Femur (tissue), 1 donor: ENCODE results near the gene LRP5.
"Not testable (repeated sequence)": the region's sequence is repeated elsewhere in the genome, so short reads cannot be mapped to it uniquely, and the experiment has no call there.

Source experiments
- DNase-seq: peaks from one replicate; pipeline ENCODE4 v3.0.0-alpha.2; 2017

The LRP5 gene

DNA sequence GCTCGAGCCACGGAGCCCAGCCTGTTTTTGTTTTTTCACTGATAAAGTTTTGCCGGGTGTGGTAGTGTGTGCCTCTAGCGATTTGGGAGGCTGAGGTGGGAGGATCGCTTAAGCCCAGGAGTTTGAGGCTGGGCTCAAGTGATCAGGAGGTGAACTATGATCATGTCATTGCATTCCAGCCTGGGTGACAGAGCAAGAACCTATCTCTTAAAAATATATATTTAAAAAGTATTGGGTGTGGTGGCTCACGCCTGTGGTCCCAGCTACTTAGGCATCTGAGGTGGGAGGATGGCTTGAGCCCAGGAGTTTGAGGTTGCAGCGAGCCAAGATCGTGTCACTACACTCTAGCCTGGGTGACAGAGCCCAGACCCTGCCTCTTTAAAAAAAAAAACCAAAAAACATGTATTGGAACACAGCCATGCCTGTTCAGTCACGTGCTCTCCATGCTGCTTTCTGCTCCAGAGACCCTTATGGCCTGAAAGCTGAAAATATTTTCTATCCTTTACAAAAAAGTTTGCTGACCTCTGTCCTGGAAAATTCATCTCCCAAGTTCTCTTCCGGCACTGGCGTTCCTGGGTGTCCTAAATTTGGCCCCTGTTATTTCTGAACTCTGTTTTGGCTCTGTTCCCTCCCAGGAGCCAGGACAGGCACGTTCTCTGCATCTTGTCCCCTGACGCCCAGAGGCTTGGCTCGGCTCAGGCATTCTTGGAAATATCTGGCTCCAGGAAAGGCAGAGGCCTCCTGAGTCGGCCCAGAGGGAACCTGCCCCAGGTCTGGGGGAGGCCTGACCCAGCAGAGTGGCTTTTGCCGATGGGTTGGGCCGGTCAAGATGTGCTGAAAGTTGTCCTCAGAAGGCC, 86.8 kb downstream of the LRP5 start:
- DNase-seq: peak; percentile 74

DNA sequence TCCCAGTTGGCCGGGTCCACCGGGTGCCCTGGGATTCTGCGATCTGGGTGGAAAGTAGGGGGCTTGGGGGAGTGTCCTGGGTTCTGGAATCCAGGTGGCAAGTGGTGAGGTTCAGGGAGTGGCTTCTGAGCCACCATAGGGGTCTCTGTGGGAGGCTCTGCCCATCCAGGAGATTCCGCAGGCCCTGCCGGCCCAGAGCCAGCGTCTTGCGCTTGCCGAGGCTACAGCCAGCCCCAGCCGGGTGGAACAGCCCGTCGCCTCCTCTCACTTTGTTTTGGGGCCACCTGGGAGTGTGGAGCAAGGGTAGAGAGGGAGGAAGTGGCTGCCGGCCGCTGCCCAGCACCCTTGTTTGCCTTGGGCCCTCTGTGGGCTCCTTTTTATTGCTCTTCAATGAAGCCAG, 87.5 kb downstream of the LRP5 start:
- peak; percentile 27 for DNase-seq

DNA sequence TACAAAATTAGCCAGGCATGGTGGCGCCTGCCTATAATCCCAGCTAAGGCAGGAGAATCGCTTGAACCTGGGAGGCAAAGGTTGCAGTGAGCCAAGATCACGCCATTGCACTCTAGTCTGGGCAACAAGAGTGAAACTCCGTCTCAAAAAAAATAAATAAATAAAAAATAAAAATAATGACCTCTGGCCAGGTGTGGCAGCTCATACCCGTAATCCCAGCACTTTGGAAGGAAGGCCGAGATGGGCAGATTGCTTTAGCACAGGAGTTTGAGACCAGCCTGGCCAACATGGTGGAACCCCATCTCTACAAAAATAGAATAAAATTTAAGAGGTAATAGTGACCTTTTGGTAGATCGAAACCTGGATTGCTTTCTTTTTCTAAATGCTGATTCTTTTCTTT, 88.2 kb downstream of the LRP5 start:
- DNase-seq: not testable (repeated sequence)

DNA sequence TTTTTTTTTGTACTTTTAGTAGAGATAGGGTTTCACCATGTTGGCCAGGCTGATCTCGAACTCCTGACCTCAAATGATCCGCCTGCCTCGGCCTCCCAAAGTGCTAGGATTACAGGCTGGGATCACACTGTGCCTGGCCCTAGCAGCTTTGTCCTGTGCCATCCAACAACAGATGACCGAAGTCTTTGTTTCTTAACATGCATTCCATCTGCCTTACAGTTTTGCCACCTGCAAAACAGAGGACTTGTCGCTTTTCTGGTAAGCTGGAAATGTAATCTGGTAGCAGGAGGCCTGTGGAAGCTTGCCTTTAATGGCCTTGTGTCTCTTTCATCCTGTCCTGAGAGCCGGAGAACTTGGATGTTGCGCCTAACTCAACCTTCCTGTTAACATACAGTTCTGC, 89.5 kb downstream of the LRP5 start:
- no peak for DNase-seq

DNA sequence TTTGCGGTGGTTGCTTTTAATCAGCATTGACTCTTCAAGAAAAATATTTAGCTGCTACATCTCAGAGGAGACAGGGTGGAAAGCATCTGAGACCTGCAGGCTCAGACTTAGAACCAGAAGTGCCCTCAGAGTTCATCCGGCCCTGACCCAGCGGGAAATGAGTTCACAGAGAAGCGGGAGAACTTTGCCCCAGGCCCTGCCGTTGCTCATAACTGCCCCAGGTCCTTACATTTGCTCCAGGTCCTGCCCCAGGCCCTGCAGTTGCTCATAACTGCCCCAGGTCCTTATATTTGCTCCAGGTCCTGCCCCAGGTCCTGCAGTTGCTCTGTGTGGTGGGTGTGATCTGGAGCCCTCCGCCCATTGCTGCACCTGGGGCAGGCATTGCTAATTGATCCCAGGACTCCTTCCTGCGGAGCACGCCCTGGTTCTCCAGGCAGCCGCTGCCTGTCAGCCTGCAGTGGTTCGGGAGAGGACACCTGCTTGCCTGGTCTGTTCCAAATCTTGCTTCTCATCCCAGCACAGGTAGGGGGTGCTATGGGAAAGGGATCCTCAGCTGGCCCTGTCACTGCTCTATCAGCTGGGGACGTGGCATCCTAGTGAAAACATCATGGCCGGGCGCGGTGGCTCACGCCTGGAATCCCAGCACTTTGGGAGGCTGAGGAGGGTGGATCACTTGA, 90.1 kb downstream of the LRP5 start:
- peak; percentile 17 for DNase-seq

DNA sequence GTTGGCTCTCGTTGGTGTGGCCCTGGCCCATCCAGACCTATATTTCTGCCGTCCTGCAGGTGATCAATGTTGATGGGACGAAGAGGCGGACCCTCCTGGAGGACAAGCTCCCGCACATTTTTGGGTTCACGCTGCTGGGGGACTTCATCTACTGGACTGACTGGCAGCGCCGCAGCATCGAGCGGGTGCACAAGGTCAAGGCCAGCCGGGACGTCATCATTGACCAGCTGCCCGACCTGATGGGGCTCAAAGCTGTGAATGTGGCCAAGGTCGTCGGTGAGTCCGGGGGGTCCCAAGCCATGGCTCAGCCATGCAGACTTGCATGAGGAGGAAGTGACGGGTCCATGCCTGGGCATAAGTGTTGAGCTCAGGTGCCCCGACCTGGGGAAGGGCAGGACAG, 91.0 kb downstream of the LRP5 start:
- DNase-seq: no peak

DNA sequence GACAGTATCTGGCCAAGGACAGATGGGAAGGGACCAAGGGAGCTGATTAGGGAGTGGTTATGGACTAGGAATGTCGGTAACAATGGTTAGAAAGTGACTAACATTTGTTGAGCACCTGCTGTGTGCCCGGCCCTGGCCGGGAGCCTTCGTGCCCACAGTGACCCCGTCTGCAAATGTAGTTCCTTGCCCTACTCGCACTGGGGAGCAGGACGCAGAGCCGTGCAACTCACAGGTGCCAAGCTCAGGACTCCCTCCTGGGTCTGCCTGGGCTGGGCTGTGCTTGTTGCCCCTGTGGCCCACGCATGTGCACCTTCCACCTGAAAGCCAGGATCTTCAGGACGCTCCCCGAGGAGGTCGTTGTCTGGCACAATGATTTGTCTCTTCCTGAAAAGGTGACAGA, 91.4 kb downstream of the LRP5 start:
- DNase-seq: no peak

DNA sequence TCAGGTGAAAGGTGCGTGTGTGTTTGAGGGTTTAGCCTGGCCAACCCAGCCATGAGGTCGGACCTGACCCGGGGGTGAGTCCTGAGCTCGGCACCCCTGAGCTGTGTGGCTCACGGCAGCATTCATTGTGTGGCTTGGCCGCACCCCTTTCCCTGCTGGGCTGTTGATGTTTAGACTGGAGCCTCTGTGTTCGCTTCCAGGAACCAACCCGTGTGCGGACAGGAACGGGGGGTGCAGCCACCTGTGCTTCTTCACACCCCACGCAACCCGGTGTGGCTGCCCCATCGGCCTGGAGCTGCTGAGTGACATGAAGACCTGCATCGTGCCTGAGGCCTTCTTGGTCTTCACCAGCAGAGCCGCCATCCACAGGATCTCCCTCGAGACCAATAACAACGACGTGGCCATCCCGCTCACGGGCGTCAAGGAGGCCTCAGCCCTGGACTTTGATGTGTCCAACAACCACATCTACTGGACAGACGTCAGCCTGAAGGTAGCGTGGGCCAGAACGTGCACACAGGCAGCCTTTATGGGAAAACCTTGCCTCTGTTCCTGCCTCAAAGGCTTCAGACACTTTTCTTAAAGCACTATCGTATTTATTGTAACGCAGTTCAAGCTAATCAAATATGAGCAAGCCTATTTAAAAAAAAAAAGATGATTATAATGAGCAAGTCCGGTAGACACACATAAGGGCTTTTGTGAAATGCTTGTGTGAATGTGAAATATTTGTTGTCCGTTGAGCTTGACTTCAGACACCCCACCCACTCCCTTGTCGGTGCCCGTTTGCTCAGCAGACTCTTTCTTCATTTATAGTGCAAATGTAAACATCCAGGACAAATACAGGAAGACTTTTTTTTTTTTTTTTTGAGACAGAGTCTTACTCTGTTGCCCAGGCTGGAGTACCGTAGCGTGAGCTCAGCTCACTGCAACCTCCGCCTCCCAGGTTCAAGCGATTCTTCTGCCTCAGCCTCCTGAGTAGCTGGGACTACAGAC, 94.2 kb downstream of the LRP5 start:
- DNase-seq: no peak

DNA sequence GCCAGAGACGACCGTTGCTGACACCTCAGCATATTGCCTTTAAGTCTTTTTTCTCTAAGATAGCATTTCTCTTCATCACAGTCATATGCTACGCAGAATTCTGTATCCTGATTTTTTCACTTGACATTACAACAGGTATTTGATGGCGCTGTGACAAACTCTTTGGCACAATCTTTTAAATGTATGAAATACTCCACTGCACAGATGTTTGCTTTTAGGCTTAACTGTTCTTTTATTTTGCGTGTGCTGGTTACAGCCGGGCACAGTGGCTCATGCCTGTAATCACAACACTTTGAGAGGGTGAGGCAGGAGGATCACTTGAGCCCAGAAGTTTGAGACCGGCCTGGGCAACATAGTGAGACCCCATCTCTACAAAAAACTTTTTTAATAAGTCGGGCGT, 96.1 kb downstream of the LRP5 start:
- DNase-seq: no peak

DNA sequence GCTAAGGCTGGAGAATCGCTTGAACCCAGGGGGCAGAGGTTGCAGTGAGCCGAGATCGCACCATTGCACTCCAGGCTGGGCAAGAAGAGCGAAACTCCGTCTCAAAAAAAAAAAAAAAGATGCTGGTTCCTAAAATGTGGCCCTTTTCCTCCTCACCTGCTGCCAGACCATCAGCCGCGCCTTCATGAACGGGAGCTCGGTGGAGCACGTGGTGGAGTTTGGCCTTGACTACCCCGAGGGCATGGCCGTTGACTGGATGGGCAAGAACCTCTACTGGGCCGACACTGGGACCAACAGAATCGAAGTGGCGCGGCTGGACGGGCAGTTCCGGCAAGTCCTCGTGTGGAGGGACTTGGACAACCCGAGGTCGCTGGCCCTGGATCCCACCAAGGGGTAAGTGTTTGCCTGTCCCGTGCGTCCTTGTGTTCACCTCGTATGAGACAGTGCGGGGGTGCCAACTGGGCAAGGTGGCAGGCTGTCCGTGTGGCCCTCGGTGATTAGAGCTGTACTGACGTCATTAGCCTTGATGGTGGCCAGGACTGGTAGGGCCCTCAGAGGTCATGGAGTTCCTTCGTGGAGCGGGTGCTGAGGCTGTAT, 97.5 kb downstream of the LRP5 start:
- DNase-seq: no peak

DNA sequence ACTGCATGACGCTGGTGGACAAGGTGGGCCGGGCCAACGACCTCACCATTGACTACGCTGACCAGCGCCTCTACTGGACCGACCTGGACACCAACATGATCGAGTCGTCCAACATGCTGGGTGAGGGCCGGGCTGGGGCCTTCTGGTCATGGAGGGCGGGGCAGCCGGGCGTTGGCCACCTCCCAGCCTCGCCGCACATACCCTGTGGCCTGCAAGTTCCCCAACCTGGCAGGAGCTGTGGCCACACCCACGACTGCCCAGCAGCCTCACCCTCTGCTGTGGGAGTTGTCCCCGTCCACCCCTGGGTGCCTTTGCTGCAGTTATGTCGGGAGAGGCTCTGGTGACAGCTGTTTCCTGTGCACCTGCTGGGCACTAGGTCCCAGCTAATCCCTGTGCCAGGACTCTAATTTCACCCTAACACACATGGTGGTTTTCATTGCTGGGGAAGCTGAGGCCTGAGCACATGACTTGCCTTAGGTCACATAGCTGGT, 99.2 kb downstream of the LRP5 start:
- DNase-seq: peak; percentile 65

DNA sequence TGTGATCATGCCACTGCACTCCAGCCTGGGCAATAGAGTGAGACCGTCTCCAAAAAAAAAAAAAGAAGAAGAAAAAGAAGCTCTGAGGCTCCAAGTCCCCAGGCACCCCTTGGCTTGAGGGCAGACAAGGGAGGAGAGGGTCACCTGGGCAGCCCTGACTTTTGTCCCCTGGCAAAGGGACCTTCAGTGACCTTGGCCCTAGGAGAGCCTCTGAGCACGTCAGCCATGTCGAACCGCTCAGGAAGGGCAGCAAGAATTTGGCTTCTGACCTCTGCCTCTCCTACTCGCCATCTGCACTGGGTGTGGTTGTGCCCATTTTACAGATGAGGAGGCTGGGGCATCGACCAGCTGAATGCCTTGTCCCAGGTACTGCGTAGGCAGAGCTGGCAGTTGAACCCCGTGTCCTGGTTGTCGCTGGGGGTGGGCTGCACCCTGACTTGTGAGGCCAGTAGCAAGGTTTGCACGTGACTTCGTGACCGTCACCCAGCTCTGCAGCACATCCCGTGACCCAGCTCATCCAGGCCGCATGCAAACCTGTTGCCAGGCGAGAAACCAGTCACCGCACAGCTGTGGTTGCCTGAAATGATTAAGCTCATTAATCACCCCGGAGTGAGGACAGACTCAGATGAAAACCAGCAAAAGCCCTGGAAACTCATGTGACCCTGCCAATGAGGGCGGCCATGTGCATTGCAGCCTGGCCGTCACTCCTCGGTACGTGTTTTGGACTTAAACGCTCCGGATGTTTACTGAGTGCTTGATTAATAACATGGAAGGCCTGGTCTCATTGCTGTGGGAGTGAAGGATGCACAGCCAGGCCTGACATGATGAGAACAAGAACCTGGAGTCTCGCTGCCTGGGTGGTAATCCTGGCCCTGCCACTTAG, 100.4 kb downstream of the LRP5 start:
- peak; percentile 53 for DNase-seq

DNA sequence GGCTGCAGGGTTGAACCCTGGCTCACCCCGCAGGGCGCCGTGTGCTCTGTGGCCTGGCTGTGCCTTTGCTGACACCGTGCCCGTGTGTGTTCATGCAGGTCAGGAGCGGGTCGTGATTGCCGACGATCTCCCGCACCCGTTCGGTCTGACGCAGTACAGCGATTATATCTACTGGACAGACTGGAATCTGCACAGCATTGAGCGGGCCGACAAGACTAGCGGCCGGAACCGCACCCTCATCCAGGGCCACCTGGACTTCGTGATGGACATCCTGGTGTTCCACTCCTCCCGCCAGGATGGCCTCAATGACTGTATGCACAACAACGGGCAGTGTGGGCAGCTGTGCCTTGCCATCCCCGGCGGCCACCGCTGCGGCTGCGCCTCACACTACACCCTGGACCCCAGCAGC, 101.2 kb downstream of the LRP5 start:
- no peak for DNase-seq

DNA sequence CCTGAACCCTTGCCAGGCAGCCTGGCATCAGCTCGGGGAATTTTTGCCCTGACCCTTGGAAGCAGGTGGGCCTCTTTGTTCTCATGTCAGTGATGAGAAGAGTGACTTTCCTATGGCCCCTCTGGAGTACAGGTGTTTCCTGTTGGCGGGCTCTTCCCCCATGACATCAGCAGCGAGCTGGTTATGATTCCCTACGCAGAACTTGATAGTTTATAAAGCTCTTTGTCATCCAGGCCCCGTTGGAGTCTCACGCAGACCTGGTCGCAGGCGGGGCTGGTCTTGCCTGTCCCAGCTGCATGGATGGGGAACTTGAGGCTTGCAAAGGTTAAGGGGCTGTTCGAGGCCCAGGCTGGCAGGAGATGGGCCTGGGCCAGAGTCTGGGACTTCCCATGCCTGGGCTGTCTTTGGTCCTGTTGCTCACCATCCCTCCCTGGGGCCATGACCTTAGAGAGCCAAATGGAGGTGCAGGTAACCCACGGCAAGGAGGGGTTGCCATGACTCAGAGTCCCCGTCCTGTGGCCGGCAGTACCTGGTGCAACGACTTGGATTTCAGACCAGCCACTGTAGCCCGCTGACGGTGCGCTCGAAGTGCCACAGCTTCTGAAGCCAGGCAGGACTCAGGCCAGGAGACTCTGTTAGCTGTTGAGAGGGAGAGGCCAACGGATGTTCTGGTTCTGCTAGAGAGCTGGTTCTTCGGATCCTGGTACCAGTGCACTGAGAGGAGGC, 102.3 kb downstream of the LRP5 start:
- no peak for DNase-seq

DNA sequence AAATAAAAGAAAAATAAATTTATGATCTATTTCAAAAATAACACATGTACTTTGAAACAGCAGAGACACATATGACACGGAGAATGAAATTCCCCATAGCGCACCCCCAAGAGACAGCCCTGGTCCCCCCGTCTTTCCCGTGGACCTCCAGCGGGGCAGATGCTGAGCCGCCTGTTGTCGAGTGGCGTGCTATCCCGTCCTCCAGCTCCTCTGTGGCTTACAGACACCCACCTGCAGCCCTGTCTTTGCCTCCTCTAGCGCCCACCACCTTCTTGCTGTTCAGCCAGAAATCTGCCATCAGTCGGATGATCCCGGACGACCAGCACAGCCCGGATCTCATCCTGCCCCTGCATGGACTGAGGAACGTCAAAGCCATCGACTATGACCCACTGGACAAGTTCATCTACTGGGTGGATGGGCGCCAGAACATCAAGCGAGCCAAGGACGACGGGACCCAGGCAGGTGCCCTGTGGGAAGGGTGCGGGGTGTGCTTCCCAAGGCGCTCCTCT, 103.7 kb downstream of the LRP5 start:
- no peak for DNase-seq

DNA sequence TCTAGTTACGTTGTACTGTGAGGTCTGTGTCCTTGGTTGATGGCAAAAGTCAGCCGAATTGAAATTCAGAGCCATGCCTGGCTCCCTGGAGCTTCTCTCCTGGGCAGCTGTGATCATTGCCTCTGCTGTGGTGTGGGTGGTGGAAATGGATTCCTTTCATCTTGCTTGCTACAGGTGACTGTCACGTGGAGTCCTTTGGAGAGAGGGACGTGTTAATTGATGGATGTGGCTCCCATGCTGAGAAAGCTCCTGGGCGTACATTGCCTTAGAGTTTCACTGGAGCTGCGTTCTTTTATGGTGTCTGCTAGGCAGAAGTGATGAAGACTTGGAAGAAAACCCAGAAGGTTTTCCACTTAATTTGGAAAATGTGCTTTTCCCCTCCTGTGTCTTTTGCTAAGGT, 106.3 kb downstream of the LRP5 start:
- no peak for DNase-seq

DNA sequence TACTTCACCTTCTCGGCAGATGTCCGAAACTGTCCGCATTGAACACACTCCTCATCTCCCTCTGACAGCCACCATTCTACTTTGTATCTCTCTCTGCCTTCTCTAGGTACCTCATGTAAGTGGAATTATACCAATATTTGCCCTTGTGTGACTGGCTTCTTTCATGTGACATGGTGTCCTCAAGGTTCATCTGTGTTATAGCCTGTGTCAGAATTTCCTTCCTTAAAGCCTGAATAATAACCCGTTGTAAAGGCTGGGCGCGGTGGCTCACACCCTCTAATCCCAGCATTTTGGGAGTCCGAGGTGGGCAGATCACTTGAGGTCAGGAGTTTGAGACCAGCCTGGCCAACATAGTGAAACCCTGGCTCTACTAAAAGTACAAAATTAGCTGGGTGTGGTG, 107.8 kb downstream of the LRP5 start:
- DNase-seq: no peak

DNA sequence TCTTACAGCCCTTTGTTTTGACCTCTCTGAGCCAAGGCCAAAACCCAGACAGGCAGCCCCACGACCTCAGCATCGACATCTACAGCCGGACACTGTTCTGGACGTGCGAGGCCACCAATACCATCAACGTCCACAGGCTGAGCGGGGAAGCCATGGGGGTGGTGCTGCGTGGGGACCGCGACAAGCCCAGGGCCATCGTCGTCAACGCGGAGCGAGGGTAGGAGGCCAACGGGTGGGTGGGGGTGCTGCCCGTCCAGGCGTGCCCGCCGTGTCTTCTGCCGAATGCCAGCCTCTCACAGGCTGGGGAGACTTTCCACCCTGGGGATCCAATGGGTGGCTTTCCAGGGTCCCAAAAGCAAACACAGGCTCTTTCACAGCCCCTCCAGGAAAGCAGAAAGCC, 111.1 kb downstream of the LRP5 start:
- DNase-seq: no peak

DNA sequence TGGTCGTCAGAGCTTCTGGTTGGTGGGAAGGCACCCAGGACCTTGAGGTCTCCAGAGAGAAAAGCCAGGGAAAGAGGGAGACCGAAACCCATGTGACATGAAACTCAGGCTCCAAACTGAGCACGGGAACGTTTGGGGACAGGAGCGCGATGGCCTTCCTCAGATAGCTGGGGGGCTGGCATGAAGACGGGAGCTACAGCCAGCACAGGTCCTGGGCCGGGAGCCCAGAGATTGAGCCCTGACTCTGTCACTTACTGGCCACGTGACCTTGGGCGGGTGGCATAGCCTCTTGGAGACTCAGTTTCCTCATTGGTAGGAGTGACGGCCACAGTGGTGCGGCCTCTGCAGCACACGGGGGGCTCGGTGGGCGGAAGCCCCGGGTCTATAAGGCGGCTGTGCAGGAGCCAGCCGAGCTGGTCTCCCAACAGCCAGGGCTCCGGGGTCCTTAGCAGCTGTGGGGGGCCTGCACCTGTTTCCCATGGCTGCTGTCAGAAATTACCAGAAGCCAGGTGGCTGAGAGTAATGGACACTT, 111.8 kb downstream of the LRP5 start:
- no peak for DNase-seq
